Measurements from ENCODE around the gene DNASE1L2.

DNA sequence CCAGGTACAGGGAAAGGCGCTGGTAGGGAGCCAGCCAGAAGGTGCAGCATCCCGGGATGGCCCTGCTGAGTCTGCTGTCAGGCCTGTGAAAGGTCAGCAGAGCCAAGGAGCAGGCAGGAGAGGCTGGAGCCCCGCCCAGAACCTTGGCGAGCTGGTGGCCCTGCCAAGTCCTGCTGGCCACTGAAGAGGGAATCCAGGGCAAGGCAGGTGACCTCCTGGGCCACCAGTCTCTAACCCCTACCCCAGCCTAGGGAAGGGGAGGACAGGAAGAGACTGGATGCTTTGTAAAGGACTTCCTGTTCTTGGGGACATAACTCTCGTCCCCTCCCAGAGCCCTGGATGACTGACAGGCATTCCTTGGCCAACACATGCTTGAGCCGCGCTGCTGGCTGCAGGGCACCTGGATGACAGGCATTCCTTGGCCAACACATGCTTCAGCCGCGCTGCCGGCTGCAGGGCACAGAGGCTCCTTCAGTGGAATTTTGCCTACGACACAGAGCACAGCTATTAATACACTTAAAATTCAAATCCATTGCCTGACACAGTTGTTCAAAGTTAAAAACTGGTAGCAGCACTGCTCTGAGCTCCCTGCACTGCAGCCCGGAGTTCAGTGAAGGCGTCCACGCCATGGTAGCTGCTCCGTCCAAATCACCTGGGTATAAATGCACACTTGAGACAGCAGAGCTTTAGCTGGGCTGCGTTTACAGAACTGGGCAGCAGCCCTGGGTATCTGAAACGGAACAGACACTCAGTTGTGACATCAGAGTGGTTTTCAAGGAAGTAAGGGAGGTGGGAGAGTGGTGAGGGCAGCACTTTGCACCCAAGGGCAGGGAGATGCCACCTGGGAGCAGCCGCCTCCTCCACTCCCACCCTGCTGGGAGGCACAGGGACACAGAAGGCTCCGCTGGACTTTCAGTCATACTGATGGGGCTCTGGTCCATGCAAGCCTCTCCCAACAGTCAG lies 23.6 kb upstream of the DNASE1L2 start:
- TF ChIP-seq CTCF (IDR thresholded peaks at IDR 0.05) (no peak), POLR2A (IDR thresholded peaks at IDR 0.05) (peak in 1 of 2 donors; percentile 33)

Measured in thyroid gland (tissue), 4 donors.